Suprapubic skin (tissue), 4 donors: ENCODE results near the gene DHRS7. TPM values are rescaled to one million over a fixed set of nuclear protein-coding genes. Genes with fewer than 3 reads are reported as not detected.

ENCODE experiments used
- DNase-seq, 2 donors: peaks; one replicate each; pipeline ENCODE4 v3.0.0-alpha.2; 2019; ENCODE audit warnings: low spot score in 2 of 2
- H3K27ac ChIP-seq: fragments of 200-600 bp; sonication (generic); one replicate; pipeline ENCODE4 v1.5.1; 2019
- H3K27me3 ChIP-seq: fragments of 200-600 bp; sonication (generic); one replicate; pipeline ENCODE4 v1.5.1; 2019
- H3K36me3 ChIP-seq: fragments of 200-600 bp; sonication (generic); one replicate; pipeline ENCODE4 v1.5.1; 2019
- H3K4me1 ChIP-seq: fragments of 200-600 bp; sonication (generic); one replicate; pipeline ENCODE4 v1.5.1; 2019
- H3K4me3 ChIP-seq: fragments of 200-600 bp; sonication (generic); one replicate; pipeline ENCODE4 v1.5.1; 2019; ENCODE audit warnings: mild to moderate bottlenecking
- H3K9me3 ChIP-seq: fragments of 200-600 bp; sonication (generic); one replicate; pipeline ENCODE4 v1.5.1; 2019
- CTCF ChIP-seq, 2 donors: fragments of 200-600 bp in 1 of 2; fragments of 450-650 bp in 1 of 2; sonication (generic) in 1 of 2; IDR thresholded peaks; one replicate each; pipeline ENCODE4 v1.5.1; 2016 to 2019; ENCODE audit warnings: antibody characterized with exemption in 2 of 2, mild to moderate bottlenecking in 1 of 2, moderate library complexity in 1 of 2
- EP300 ChIP-seq: sonication (generic); formaldehyde crosslinking; IDR thresholded peaks from one replicate; pipeline ENCODE4 v1.6.1; 2017; ENCODE audit warnings: antibody characterized with exemption
- POLR2A ChIP-seq, 2 donors: fragments of 450-650 bp; IDR thresholded peaks; one replicate each; pipeline ENCODE4 v1.6.1; 2017; ENCODE audit warnings: antibody characterized with exemption in 2 of 2, mild to moderate bottlenecking in 2 of 2, moderate library complexity in 2 of 2
- POLR2AphosphoS5 ChIP-seq, 3 donors: sonication (generic); formaldehyde crosslinking; IDR thresholded peaks; one replicate each; pipeline ENCODE4 v1.6.1; 2017; ENCODE audit warnings: antibody characterized with exemption in 3 of 3
- WGBS: methylation state at CpG from one replicate; pipeline ENCODE4 v1.1.5; 2018; 5-methylcytosine and 5-hydroxymethylcytosine counted together
- total RNA-seq, 4 donors: library from RNA; depleted of rRNA; stranded (reverse); fragments of >200 nt; gene quantifications; one replicate each; pipeline ENCODE4 v1.1.0, GENCODE V29; 2016

DHRS7 gene
- total RNA-seq, 4 donors from 2014 or later: 33.7 to 91.7 (median 39.8) TPM

DNA sequence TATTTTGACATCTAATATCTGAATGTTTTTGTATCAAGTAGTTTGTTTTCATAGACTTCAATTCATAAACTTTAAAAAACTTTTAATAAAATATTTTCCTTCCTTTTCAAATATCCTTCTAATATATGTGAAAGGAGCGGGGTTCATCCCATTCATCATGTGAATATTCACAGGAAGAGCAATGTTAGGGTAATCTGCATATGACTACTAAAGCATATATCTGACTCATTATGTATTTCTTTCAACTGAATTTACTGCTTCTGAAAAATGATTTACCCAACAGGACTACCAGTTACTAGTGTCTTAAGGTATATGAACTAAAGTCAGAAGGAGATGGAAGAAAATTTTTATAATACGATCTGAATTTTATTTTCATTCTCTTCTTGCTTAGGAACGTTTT is 30.5 kb downstream of the DHRS7 start:
- no peak overlapping the region for H3K4me3 ChIP-seq
- no peaks in the 10 kb centered on the region for H3K4me1 ChIP-seq
- TF ChIP-seq POLR2AphosphoS5 (IDR thresholded peaks at IDR 0.05) (no peak), POLR2A (IDR thresholded peaks at IDR 0.05) (no peak), CTCF (IDR thresholded peaks at IDR 0.05) (no peak), EP300 (no peak)
- H3K36me3 ChIP-seq: no peaks in the 10 kb centered on the region
- DNase-seq: no peak
- H3K27ac ChIP-seq: no peak overlapping the region
- no peaks in the 10 kb centered on the region for H3K9me3 ChIP-seq
- no peaks in the 10 kb centered on the region for H3K27me3 ChIP-seq
- 91% methylated on average over 3 of the region's 3 CpGs for WGBS

DNA sequence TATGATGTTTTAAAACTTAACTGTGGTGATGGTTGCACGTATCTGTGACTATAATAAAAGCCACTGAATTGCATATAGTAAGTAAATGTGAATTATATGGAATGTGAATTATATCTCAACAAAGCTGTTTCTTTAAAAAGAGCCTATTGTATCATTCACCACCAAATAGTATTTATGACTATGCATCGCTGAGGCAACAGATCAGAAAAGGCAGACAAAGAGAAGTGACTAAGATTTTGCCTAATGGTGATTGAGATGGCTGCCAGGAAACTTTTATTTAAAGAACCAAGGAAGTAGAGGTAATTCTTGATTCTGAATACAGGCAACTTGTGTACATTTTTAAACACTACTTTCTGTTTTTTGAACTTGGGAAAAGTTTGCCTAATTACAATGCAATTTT is 31.7 kb downstream of the DHRS7 start:
- Histone ChIP-seq H3K9me3 (no peaks in the 10 kb centered on the region), H3K27me3 (no peaks in the 10 kb centered on the region), H3K4me3 (no peak overlapping the region), H3K36me3 (no peaks in the 10 kb centered on the region), H3K27ac (no peak overlapping the region), H3K4me1 (no peaks in the 10 kb centered on the region)
- 80% methylated on average over 2 of the region's 2 CpGs for WGBS
- TF ChIP-seq POLR2A (IDR thresholded peaks at IDR 0.05) (no peak), EP300 (no peak)
- no peak for DNase-seq

DNA sequence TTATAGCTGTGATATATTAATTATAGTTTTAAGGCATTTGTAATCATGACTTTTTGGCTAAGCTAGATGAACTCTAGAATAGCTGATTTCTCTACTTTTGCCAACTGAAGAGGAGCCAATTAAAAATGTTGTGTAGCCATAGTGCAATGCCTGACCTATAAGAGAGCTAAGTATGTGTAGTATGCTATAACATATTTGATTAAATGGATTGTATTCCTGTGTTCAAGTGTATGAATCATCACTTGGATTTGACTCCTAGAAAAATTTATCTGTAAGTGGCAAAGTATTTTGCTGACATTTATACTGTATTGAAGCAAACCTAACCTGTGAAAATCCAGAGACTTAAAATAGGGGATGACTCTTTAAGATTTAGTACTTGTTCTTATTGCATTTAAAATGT is 39.3 kb downstream of the DHRS7 start:
- Histone ChIP-seq H3K9me3 (no peaks in the 10 kb centered on the region), H3K4me1 (no peaks in the 10 kb centered on the region), H3K27ac (no peak overlapping the region), H3K4me3 (no peak overlapping the region), H3K27me3 (no peaks in the 10 kb centered on the region), H3K36me3 (peaks cover 64% of the 10 kb centered on the region)
- DNase-seq: no peak
- TF ChIP-seq POLR2A (IDR thresholded peaks at IDR 0.05): no peak
- TF ChIP-seq POLR2AphosphoS5 (IDR thresholded peaks at IDR 0.05): no peak
- no peak for TF ChIP-seq CTCF (IDR thresholded peaks at IDR 0.05)
- no peak for TF ChIP-seq EP300

DNA sequence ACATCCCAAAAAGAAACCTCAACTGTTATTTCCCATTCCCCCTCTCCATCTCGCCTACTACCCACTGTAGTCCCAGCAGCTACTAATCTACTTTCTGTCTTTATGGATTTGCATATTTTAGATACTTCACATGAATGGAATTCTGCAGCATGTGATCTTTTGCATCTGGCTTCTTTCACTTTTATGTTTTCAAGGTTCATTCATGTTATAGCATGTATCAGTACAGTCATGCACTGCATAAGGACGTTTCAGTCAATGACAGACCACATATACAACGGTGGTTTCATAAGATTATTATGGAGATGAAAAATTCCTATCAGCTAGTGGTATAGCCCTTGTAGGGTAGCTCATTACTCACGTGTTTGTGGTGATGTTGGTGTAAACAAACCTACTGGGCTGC is 49.0 kb downstream of the DHRS7 start:
- TF ChIP-seq CTCF (IDR thresholded peaks at IDR 0.05): no peak
- TF ChIP-seq POLR2AphosphoS5 (IDR thresholded peaks at IDR 0.05): no peak
- no peak for TF ChIP-seq EP300
- no peak for TF ChIP-seq POLR2A (IDR thresholded peaks at IDR 0.05)
- WGBS: 41% methylated on average over 4 of the region's 4 CpGs
- no peaks in the 10 kb centered on the region for H3K4me1 ChIP-seq
- no peak for DNase-seq
- H3K9me3 ChIP-seq: no peaks in the 10 kb centered on the region
- H3K4me3 ChIP-seq: no peak overlapping the region
- H3K27ac ChIP-seq: no peak overlapping the region
- no peaks in the 10 kb centered on the region for H3K27me3 ChIP-seq
- peaks cover 38% of the 10 kb centered on the region for H3K36me3 ChIP-seq

GRCh38 chr14:60114881-60115280 is 50.3 kb downstream of the DHRS7 start:
- 0% methylated on average over 1 of the region's 1 CpG for WGBS
- no peaks in the 10 kb centered on the region for H3K9me3 ChIP-seq
- no peaks in the 10 kb centered on the region for H3K4me1 ChIP-seq
- no peak for DNase-seq
- no peak for TF ChIP-seq POLR2A (IDR thresholded peaks at IDR 0.05)
- TF ChIP-seq CTCF (IDR thresholded peaks at IDR 0.05): no peak
- TF ChIP-seq EP300: no peak
- TF ChIP-seq POLR2AphosphoS5 (IDR thresholded peaks at IDR 0.05): no peak
- H3K27ac ChIP-seq: no peak overlapping the region
- H3K4me3 ChIP-seq: no peak overlapping the region
- peaks cover 30% of the 10 kb centered on the region for H3K36me3 ChIP-seq
- H3K27me3 ChIP-seq: no peaks in the 10 kb centered on the region

DNA sequence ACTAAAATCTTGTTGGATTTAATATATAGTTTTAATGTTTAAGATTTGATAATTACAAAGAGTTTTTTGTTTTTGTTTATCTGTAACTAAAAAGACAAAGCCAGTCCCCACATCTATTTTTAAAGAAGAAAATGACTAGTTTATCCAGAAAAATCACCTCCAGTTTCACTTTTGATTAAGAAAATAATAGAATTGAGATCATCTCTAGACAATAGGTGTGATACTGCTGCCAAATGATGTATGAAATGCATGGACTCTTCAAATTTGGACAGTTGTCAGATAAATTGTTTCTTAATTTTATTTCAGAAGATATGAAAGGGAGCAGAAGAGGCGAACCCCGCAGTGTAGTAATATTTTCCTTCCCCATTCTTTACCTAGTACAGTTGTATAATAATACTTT is 53.5 kb downstream of the DHRS7 start:
- no peak overlapping the region for H3K27ac ChIP-seq
- H3K27me3 ChIP-seq: no peaks in the 10 kb centered on the region
- TF ChIP-seq POLR2A (IDR thresholded peaks at IDR 0.05) (no peak), CTCF (IDR thresholded peaks at IDR 0.05) (no peak), POLR2AphosphoS5 (IDR thresholded peaks at IDR 0.05) (no peak), EP300 (no peak)
- H3K36me3 ChIP-seq: peaks cover 14% of the 10 kb centered on the region
- no peak overlapping the region for H3K4me3 ChIP-seq
- H3K9me3 ChIP-seq: no peaks in the 10 kb centered on the region
- 86% methylated on average over 2 of the region's 2 CpGs for WGBS
- no peak for DNase-seq
- H3K4me1 ChIP-seq: peaks cover 2% of the 10 kb centered on the region
